GM21717 (cell line): ENCODE data around the gene ARL1.
A peak's percentile ranks its signal among the peaks of the same experiment; 100 is the strongest.
"Not testable (repeated sequence)": the region's sequence is repeated elsewhere in the genome, so short reads cannot be mapped to it uniquely, and the experiment has no call there.

Experiments used
- ATAC-seq: cut with Tn5 transposase; IDR thresholded peaks from one replicate; pipeline ENCODE4 v1.9.1; 2021; ENCODE audit warnings: mild to moderate bottlenecking, moderate library complexity; ENCODE audit not compliant: unreplicated experiment

Gene ARL1

DNA sequence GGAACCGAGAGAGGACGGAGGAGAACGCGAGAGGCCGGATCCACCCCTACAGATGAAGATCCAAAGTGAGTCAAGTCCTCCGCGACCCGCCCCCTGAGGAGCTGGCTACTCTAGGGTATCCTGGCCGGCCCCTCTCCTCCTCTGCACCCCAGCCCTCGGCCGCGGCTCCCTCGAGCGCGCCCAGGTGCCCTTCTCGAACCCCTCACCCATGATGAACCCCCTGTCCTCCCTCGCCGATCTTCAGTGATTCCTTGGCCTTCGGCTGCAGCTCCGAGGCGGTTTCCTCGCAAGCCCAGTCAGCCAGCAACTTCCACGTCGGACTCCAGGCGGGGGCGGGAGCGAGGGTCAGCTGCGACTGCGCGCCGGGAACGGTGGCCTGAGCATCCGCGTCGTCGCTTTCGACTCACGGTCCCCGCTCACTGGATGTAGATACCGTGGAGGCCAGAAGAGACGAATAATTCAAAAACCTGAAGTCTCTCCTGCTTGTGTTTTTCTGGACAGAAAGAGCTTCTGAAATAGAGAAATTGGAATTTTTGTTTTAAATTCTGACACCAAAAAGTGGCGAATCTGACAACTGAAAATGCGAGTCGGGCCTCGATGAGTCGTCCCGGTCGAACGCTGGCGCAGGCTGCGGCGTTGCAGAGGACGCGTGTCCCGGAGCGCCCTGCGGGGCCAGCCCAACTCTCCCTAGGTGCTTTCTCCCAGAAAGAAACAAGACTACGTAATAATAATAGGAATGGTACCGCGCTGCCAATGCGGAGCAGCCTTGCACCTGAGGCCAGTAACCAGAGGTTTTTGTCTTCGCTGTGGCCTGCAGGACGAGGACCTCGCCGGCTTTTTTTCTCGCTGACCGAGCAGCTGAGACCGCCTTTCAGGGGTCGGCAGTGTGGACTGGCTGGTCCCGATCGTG is at the start of gene ARL1:
Gene ARL1 (minus strand): TSS at position 337 of the 910 bp plus-strand sequence. CDS start 127 bp downstream, at position 210.
- peak; percentile 75 for ATAC-seq

DNA sequence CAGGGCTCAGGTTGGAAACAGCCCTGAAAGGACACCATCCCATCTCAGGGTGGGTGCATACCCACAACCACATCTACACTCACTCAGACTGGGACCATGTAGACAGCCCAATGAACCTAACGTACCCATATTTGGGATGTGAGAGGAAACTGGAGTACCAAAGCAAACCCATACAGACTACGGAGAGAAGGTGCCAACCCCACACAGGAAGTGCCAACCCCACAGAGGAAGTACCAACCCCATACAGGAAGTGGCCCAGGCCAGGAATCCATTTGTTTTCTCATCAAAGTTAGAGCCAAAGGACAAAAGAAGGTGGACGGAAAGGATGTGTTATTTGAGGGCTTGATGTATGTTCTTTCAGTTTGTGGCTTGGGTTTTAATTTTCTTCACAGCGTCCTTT is 48.1 kb upstream of the ARL1 start:
- ATAC-seq = no peak

DNA sequence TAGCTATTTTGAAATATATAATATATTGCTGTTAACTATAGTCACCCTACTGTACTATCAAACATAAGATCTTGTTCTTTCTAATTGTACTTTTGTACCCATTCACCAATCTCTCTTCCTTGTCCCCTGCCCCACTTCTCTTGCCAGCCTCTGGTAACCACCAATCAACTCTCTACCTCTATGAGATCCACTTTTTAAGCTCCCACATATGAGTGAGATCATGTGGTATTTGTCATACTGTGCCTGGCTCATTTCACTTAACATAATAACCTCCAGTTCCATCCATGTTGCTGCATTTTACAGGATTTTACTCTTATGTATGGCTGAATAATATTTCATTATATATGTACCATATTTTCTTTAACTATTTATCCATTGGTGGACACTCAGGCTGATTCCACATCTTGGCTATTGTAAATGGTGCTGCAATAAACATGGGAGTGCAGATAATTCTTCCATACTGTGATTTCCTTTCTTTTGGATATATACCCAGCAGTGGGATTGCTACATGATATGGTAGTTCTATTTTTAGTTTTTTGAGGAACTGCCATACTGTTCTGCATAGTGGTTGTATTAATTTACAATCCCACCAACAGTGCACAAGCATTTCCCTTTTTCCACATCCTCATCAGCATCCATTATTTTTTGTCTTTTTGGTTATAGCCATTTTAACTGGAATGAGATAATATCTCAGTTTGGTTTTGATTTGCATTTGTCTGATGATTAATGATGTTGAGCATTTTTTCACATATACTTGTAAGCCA is 34.1 kb upstream of the ARL1 start:
- ATAC-seq = no peak

DNA sequence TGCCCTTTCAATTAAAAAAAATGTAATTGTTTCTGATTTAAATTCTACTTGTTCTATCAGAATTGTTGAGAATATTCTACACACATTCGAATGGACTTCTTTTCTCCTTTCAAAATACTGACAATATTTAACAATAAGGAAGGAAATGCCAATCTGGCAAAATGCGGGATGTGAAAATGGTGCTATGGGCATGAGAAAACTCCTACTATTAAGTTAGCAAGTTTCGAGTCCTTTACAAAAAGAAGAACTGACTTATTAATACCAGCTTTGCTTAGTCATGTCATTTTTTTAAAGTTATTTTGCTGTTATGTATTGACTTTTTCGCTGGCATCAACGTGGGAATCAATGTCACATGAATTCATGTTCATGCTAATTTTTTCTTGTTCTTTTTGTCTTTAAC is 31.7 kb upstream of the ARL1 start:
- ATAC-seq = no peak

DNA sequence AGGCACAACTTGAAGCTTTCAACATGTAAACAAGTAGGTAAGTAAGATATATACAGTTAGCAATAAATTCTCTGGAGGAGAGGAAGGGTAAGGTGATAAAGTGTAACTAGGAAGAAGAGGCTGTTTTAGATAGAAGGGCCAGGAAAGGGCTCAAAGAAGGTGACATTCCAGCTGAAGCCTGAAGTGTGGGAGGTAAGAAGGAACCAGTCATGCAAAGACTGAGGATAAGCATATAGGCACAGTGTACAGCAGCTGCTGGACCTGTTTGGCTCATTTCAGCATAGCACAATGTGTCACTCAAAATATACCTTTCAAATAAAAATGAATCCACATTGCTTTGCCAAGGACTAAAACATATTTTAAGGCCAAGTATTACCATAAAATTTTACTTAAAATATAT is 28.6 kb upstream of the ARL1 start:
- ATAC-seq = no peak

DNA sequence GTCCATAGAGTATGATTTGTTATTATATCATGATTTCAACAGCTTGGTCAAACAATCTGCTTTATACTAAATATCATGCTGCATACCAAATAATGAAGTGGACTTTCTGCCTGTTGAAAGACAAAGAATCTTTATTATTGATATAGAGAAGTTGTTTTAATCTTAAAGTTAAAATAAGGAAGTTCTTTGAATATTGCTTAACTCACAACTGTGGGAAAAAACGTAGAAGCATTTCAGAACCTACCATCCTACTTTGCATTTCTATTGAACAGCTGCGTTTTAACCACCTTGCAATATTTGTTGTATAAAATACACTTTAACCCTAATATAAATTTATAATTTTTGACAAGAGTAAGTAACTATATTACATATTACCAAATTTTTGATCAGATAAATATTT is 22.9 kb upstream of the ARL1 start:
- no peak for ATAC-seq

DNA sequence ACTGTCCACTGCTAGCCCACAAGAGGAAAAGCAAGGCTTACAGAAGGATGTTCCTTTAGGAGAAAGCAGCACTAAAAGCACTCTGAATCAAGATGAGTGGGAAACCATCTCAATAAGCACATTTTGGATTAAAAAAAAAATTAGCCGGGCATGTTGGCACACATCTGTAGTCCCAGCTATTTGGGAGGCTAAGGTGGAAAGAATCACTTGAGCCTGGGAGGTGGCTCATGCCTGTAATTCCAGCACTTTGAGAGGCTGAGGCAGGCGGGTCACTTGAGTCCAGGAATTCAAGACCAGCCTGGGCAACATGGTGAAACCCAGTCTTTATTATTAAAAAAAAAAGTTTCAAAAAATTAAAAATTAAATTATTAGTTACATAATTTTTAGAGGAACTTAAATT is 17.0 kb upstream of the ARL1 start:
- no peak for ATAC-seq

DNA sequence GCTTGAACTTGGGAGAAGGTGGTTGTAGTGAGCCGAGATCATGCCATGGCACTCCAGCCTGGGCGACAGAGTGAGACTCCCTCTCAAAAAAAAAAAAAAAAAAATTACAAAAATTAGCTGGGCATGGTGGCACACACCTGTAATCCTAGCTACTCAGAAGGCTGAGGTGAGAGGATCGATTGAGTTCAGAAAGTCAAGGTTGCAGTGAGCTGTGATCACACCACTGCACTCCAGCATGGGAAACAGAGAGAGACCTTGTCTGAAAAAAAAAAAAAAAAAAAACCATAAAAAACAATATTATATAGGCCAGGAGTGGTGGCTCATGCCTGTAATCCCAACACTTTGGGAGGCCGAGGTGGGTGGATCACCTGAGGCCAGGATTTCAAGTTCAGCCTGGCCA is 14.5 kb upstream of the ARL1 start:
- not testable (repeated sequence) for ATAC-seq

DNA sequence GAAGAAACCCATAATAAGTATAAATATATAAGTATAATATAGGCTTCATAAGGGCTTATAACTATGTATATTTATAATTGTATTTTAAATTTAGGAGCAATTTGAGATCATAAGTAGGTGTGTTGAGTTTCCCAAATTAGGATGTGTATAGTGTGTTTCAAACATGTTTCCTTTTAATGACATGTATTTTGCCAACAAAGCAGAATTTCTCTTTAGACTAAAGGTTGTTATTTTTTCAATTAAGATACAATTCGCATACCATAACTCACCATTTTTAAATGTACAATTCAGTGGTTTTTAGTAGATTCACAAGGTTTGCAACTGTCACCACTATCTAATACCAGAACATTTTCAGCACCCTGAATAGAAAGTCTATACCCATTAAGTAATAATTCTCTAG is 7.7 kb upstream of the ARL1 start:
- no peak for ATAC-seq

DNA sequence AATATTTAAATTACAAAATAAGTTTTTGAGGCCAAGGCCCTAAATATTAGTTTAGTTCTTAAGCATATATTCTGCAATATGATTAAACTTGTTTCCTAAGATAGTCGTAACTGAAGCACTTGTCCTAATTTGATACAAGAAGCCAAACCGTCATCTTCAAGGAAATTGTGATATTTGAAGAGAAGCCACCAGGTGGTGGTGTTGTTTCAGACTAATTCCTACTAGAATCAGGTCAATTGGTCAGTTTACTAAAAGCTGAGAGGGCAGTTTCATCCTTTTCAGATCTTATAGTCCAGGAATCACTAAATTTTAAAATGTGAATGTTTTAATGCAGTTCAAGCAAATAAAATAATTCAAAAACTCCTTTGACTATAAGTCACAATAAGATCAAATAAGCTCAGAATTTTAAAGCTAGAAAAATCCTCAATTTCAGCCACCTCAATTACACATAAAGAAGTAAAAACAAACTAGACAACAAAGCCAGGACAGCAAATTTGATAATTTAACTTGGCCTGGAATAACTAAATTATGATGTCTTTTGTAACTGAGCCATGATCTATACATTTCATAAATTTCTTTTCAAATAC is 7.1 kb upstream of the ARL1 start:
- no peak for ATAC-seq

DNA sequence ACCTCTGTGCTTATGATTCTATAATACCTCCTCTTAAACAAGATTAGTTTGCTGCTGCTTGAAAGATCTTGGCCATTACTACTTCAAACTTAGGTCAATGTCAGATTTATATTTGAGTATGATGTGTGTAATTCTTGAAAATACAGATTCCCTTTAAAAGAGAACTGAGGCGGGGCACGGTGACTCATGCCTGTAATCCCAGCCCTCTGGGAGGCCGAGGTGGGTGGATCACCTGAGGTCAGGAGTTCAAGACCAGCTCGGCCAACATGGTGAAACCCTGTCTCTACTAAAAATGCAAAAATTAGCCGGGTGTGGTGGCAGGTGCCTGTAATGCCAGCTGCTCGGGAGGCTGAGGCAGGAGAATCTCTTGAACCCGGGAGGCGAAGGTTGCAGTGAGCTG is 2.6 kb upstream of the ARL1 start:
- not testable (repeated sequence) for ATAC-seq

DNA sequence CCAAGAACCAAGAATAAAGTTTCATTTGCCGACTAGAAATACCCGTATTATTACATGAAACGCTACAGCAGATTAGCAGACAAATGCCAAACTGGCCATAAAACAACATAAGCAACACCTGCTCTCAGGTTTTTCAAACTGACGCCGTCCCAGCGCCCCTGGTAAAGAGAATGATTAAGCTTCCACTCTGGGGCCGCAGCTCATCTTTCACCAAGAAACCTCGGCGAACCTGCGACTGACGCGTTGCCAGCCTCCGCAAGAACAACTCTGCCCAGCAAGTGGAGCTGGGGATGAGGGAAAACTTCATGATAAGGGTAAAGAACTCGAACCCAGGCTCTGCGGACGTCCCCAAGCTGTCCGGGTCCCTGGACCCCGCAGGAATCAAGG is 530 bp downstream of the ARL1 start:
- peak; percentile 23 for ATAC-seq

DNA sequence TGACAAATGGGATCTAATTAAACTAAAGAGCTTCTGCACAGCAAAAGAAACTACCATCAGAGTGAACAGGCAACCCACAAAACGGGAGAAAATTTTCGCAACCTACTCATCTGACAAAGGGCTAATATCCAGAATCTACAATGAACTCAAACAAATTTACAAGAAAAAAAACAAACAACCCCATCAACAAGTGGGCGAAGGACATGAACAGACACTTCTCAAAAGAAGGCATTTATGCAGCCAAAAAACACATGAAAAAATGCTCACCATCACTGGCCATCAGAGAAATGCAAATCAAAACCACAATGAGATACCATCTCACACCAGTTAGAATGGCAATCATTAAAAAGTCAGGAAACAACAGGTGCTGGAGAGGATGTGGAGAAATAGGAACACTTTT is 16.4 kb downstream of the ARL1 start:
- ATAC-seq = not testable (repeated sequence)

DNA sequence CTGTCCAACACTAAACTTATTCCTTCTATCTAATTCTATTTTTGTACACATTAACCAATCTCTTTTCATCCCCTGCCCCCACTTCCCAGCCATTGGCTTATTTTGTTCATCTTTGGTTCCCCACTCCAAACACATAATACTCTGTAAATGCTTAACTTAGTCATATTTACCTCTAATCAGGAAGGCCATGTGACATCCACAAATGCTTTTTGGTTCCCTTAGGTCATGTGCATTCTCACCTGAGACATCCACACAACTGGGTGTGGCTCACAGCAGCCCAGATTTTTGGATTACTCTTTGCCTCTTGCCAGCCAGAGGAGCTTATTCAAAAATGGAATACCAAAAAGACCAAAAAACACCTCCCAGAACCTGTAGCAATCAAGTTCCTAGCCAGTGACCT is 28.4 kb downstream of the ARL1 start:
- ATAC-seq = no peak

DNA sequence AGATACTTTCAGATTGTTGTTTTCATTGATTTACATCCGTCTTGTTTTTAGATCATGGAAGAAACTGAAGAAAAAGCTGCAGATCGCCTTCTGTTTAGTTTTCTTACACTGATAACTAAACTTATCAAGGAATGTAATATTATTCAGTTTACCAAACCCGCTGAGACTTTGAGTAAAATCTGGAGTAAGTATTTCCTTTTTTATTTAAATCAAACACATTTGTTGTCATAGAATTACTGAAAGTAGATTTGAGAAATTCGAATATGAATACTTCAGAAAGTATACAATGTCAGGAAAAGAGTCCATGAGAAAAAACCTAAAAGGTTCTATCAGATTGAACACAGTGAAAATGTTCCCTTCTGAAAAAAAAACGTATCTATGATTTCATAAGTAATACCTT is 32.0 kb downstream of the ARL1 start:
- no peak for ATAC-seq

DNA sequence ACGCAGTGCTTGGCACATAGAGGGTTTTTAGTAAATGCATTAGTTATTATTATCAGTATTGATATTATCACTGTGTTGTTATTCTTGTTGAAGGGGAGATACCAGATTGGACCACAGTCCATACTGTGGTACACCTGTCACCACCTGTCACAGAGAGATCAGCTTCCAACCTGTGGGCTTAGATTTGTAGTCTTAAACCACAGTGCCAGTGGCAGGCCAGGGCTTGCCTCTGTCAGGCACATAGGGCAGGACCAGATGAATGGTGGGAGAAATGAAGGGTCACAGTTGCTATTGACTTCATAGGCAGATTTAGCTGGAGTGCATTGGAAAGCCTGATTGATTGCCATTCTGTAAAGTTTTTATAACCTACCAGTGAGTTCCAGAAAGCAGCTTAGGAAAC is 35.1 kb downstream of the ARL1 start:
- no peak for ATAC-seq

DNA sequence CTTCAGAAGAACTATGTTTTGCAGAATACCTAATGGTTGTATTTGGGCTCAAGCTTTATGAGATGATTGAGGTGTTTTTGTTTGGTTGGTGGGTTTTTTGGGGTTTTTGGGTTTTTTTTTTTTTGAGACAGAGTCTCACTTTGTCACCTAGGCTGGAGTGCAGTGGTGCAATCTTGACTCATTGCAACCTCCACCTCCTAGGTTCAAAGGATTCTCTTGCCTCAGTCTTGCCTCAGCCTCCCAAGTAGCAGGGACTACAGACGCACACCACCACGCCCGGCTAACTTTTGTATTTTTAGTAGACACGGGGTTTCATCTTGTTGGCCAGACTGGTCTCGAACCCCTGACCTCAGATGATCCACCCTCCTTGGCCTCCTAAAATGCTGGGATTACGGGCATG is 39.6 kb downstream of the ARL1 start:
- no peak for ATAC-seq

DNA sequence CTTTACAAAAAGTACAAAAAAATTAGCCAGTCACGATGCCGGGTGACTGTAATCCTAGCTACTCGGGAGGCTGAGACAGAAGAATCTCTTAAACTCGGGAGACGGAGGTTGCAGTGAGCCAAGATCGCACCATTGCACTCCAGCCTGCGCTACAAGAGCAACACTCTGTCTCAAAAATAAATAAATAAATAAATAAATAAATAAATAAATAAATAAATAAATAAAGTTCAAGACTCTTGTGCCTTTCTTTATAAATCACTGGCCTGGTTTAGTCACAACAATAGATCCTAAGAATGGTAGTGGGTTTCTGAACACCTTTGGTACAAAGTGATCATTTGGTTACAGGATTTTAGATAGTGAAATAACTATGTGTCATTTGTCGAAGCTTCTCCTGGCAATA is 46.1 kb downstream of the ARL1 start:
- no peak for ATAC-seq

DNA sequence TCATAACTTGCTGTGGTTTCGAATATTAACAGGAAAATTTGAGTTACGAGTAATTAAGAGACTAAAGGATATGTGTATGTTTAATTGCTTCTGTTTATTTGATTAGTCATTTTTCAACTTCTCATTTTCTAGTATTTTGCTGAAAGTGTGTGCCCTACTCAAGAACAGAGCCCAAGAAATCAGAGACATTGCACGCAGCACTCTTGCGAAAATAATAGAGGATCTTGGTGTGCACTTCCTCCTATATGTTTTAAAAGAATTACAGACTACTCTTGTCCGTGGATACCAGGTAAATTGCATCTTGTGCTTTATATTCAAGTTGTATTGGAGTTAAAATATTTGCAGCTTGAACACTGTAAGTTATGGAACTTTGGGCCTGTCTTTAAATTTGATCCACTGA is 50.8 kb downstream of the ARL1 start:
- ATAC-seq = no peak

DNA sequence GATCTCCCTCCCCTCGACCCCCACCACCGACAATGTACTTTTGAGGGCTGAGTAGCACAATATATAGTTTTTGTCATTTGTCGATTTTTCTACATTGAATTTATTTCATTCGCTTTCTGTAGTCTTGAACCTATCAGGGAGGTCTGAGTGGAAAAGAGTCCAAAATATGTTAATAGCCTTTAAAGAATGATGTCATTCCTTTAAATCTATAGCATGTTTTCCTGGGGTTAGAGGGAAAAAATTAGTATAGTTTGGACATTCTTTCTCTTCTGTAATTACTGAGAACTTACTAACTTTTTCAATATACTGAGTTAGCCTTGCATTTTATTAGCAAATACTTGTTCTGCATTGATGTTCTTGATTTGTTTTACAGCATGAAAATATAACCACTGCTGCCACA is 55.9 kb downstream of the ARL1 start:
- no peak for ATAC-seq

DNA sequence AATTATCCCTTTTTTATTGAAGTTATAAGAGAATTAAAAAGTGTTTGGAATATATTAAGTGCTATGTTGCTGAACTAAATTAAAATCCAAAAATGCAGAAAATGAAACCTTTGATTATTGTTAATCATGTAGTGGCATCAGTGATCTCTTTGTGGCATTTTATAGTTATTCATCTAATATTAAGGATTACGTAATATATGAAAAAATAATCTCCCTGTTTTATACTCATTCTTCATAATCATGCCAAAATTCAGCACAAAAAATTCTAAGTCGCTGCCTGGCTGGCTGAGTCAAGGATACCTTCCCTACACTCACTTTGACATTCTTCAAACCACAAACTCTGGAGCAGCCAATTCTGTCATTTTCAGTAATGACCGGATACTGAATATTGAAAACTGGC is 63.7 kb downstream of the ARL1 start:
- no peak for ATAC-seq
